GM12891 (cell line): ENCODE data around the gene TSPOAP1.

Source experiments
- PAX5 ChIP-seq: IDR thresholded peaks from 2 replicates; pipeline ENCODE4 v1.6.1; 2011; ENCODE audit warnings: low read length, moderate library complexity, mild to moderate bottlenecking; ENCODE audit not compliant: insufficient read depth, severe bottlenecking
- POLR2A ChIP-seq: IDR thresholded peaks from 2 replicates; pipeline ENCODE4 v1.6.1; 2011; ENCODE audit warnings: low read depth, low read length, control low read depth
- POLR2AphosphoS5 ChIP-seq: IDR thresholded peaks from 2 replicates; pipeline ENCODE4 v1.6.1; 2011; ENCODE audit warnings: low read depth, low read length, control low read depth
- SPI1 ChIP-seq: IDR thresholded peaks from 2 replicates; pipeline ENCODE4 v1.6.1; 2011; ENCODE audit warnings: low read depth, low read length, control low read depth
- TAF1 ChIP-seq: IDR thresholded peaks from 2 replicates; pipeline ENCODE4 v1.6.1; 2011; ENCODE audit warnings: low read depth, low read length, control low read depth

DNA sequence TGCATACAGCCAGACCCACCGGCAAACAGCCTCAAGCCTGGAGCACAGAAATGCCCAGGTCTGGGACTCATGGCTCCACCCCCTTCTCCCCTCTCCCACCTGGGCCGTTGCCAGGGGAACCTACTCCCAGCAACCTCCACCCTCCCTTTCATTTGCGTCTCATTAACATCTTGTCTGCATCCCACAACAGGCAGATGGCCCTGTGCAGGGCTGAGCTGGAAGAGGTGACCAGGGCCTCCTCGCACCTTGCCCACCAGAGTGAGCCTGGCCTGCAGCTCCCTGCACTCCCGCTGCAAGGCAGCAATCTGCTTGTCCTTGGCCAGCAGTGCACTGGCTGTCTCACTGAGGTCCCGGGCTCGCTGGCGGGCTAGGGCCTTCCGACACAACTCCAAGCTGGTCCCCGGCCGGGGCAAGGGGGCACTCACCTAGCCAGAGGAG, 3.3 kb downstream of the TSPOAP1 start:
- TF ChIP-seq POLR2AphosphoS5 (no peak; the same call in 1 of the 2 replicates), POLR2A (no peak), TAF1 (no peak), PAX5 (no peak), SPI1 (no peak)
